Measurements from ENCODE around the gene CYFIP2. TPM values are rescaled to one million over a fixed set of nuclear protein-coding genes. Genes with fewer than 3 reads are reported as not detected.

Gene CYFIP2
- total and polyA plus RNA-seq, 11 donors: 23.2 to 62.7 (median 37.4) TPM

DNA sequence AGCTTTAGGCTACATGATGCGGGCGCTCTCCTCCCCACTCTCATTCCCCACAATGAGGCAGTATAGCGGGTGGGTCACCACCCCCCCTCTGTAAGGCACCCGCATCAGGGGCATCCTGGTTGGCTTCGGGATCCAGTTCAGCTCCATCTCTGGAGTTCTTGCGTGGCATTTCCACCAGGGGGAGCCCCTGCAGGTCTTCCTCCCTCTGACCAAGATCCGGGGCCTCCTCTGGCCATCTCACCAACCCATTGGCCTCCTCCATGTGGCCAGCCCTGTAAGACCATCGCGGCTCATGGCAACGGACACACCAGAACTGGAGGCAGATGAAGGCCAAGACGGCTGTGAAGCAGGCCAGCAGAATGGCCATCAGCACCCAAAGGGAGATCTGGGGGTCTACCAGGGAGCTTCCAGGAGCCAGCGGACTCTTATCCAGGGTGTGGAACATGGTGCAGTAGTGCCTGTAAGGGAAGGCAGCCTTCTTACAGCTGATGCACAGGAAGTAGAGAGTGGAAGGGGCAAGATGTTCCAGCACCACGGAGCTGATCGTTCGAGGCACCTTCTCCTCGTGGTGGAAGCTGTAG lies 77.0 kb downstream of the CYFIP2 start:
- Histone ChIP-seq H3K27me3 (no peaks in the 10 kb centered on the region), H3K4me1 (peaks cover 0 to 10% (median 0%) of the 10 kb centered on the region in 12 donors), H3K9me3 (peaks cover 0 to 5% (median 0%) of the 10 kb centered on the region in 12 donors), H3K27ac (no peak overlapping the region), H3K36me3 (peaks cover 0 to 42% (median 0%) of the 10 kb centered on the region in 9 donors), H3K4me3 (no peak overlapping the region)
- intact Hi-C loops (cut with DNase I): loop anchor here in 2 of 10 donors (10.0 kb wide), 1 partner anchor 372 kb away; no protein-coding TSS in a partner anchor
- DNase-seq (peak in 1 of 5 donors; percentile 41), ATAC-seq (peak in 3 of 4 donors; percentile 5 to 35 (median 22))
- 83 to 91% (median 88%) methylated on average over 16 of the region's 16 CpGs for WGBS, 4 donors
- TF ChIP-seq CTCF (IDR thresholded peaks at IDR 0.05) (peak in 10 of 12 donors; percentile 21 to 51 (median 40)), POLR2A (IDR thresholded peaks at IDR 0.05) (no peak)

DNA sequence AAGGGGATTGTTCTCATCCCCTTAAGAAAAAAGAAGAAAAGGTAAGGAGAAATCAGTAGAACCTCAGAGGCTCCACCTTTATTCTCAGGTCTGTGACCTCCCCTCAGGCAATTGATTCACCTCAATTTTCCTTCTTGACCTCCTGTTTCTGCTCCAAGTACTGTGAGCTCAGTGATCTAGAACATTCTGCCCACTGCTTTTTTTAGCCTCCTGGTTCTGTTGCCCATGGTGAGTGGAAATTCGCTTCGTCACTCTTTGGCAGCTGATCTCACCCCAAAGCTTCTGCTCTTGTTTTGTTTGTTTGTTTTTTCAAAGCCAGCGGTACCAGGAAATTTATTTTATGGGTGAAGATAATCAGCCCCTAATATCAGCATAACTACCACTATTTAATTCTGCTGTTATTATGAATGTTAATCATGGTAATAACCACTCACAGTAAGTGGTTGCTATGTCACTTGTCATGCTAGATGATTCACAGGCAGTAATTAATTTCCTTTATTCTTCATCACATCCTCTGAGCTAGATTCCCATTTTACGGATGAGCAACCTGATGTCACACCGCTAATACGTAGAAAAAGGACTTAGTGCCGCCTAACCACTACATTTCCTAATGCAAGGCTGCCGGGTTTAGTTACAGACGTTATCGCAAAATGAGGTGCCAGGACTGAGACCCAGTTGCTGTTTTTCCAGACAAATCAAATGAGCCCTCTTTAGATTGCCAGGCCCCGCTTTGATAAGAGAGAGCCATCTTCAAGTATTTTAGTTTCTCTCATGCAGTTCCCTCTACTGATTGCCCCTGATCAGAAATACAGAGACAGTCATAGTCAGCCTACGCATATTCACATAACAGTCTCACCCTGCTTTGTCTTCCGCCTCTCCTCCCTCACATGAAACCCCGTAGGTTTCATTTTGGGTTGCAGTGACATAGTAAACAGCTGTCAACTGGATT lies 78.2 kb downstream of the CYFIP2 start:
- no peak overlapping the region for H3K4me3 ChIP-seq
- ATAC-seq (peak in 3 of 4 donors; percentile 48 to 78 (median 51)), DNase-seq (peak in 1 of 5 donors; percentile 50)
- H3K27me3 ChIP-seq: no peaks in the 10 kb centered on the region
- H3K36me3 ChIP-seq: peaks cover 0 to 30% (median 0%) of the 10 kb centered on the region in 9 donors
- intact Hi-C loops (cut with DNase I): loop anchor here in 2 of 10 donors (10.0 kb wide), 1 partner anchor 371 kb away; no protein-coding TSS in a partner anchor
- TF ChIP-seq POLR2A (IDR thresholded peaks at IDR 0.05) (no peak), CTCF (IDR thresholded peaks at IDR 0.05) (no peak)
- peak overlapping the region in 2 of 12 donors; percentile 19 to 28 for H3K27ac ChIP-seq
- H3K9me3 ChIP-seq: peaks cover 0 to 5% (median 0%) of the 10 kb centered on the region in 12 donors
- H3K4me1 ChIP-seq: peaks cover 0 to 11% (median 0%) of the 10 kb centered on the region in 12 donors
- 80 to 86% (median 85%) methylated on average over 14 of the region's 14 CpGs for WGBS, 4 donors

GRCh38 chr5:157345067-157345466 lies 79.1 kb downstream of the CYFIP2 start:
- H3K4me3 ChIP-seq: no peak overlapping the region
- intact Hi-C loops (cut with DNase I): loop anchor here in 2 of 10 donors (10.0 kb wide), 1 partner anchor 370 kb away; no protein-coding TSS in a partner anchor
- ATAC-seq (no peak), DNase-seq (no peak)
- H3K27ac ChIP-seq: no peak overlapping the region
- peaks cover 0 to 5% (median 0%) of the 10 kb centered on the region in 12 donors for H3K9me3 ChIP-seq
- WGBS, 4 donors: 66 to 76% (median 71%) methylated on average over 7 of the region's 7 CpGs
- H3K4me1 ChIP-seq: peaks cover 0 to 11% (median 0%) of the 10 kb centered on the region in 12 donors
- H3K36me3 ChIP-seq: peaks cover 0 to 23% (median 0%) of the 10 kb centered on the region in 9 donors
- H3K27me3 ChIP-seq: no peaks in the 10 kb centered on the region
- TF ChIP-seq CTCF (IDR thresholded peaks at IDR 0.05) (no peak), POLR2A (IDR thresholded peaks at IDR 0.05) (no peak)
